Measurements from ENCODE around the gene CDC42BPA.

DNA sequence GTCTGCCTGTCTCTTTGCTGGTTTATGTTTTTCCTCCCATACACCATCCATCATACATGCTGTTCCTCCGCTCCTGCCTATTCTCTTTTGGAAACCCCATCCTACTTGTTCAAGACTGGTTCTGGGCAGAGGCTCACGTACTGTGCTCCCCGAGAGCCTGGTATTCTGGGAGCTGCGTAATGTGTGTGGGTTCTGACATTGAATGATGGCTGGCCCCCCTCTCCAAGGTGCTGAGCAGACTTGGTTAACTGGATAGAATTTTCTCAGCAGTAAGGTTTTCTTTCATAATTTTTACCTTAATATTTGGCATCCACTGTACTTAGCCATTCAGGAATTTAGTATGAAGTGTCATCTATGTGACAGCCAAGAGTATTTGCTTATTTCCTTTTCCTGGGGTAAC is 351.6 kb downstream of the CDC42BPA start:
- TF ChIP-seq RARB (CRISPR knock-in tag; IDR thresholded peaks at IDR 0.05) (no peak), PPARA (CRISPR knock-in tag; IDR thresholded peaks at IDR 0.05; ENCODE audit: borderline replicate concordance) (no peak), SNAI2 (CRISPR knock-in tag; IDR thresholded peaks at IDR 0.05) (no peak)
- TF ChIP-seq, protein P1, sequence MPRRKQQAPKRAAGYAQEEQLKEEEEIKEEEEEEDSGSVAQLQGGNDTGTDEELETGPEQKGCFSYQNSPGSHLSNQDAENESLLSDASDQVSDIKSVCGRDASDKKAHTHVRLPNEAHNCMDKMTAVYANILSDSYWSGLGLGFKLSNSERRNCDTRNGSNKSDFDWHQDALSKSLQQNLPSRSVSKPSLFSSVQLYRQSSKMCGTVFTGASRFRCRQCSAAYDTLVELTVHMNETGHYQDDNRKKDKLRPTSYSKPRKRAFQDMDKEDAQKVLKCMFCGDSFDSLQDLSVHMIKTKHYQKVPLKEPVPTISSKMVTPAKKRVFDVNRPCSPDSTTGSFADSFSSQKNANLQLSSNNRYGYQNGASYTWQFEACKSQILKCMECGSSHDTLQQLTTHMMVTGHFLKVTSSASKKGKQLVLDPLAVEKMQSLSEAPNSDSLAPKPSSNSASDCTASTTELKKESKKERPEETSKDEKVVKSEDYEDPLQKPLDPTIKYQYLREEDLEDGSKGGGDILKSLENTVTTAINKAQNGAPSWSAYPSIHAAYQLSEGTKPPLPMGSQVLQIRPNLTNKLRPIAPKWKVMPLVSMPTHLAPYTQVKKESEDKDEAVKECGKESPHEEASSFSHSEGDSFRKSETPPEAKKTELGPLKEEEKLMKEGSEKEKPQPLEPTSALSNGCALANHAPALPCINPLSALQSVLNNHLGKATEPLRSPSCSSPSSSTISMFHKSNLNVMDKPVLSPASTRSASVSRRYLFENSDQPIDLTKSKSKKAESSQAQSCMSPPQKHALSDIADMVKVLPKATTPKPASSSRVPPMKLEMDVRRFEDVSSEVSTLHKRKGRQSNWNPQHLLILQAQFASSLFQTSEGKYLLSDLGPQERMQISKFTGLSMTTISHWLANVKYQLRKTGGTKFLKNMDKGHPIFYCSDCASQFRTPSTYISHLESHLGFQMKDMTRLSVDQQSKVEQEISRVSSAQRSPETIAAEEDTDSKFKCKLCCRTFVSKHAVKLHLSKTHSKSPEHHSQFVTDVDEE (CRISPR knock-in tag; IDR thresholded peaks at IDR 0.05), result no peak
